Body of pancreas (tissue), 4 donors: ENCODE data around the gene DUSP28.

Experiments used
- POLR2A ChIP-seq, 3 donors: fragments of 450-650 bp; IDR thresholded peaks; one replicate each; pipeline ENCODE4 v1.6.1; 2016; ENCODE audit warnings: antibody characterized with exemption in 3 of 3, mild to moderate bottlenecking in 2 of 3
- TF ChIP-seq, protein P1 (sequence below), 7 experiments: fragments of 450-650 bp in 4 of 7; fragments of 200-600 bp in 3 of 7; sonication (generic) in 3 of 7; IDR thresholded peaks; one replicate each; pipeline ENCODE4 v1.5.1; 2016 to 2019; ENCODE audit warnings: antibody characterized with exemption in 7 of 7

GRCh38 chr2:240593703-240594451 lies 33.7 kb downstream of the DUSP28 start:
- TF ChIP-seq, protein P1, sequence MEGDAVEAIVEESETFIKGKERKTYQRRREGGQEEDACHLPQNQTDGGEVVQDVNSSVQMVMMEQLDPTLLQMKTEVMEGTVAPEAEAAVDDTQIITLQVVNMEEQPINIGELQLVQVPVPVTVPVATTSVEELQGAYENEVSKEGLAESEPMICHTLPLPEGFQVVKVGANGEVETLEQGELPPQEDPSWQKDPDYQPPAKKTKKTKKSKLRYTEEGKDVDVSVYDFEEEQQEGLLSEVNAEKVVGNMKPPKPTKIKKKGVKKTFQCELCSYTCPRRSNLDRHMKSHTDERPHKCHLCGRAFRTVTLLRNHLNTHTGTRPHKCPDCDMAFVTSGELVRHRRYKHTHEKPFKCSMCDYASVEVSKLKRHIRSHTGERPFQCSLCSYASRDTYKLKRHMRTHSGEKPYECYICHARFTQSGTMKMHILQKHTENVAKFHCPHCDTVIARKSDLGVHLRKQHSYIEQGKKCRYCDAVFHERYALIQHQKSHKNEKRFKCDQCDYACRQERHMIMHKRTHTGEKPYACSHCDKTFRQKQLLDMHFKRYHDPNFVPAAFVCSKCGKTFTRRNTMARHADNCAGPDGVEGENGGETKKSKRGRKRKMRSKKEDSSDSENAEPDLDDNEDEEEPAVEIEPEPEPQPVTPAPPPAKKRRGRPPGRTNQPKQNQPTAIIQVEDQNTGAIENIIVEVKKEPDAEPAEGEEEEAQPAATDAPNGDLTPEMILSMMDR (IDR thresholded peaks at IDR 0.05), result no peak
- TF ChIP-seq POLR2A (IDR thresholded peaks at IDR 0.05), result no peak
